Uterus (tissue), 2 donors: ENCODE data around the gene DGKI.

ENCODE experiments used
- POLR2A ChIP-seq, 2 donors: fragments of 450-650 bp; IDR thresholded peaks; one replicate each; pipeline ENCODE4 v1.6.1; 2016; ENCODE audit warnings: antibody characterized with exemption in 2 of 2, mild to moderate bottlenecking in 1 of 2, moderate library complexity in 1 of 2
- TF ChIP-seq, protein P1 (sequence below), 4 experiments: fragments of 200-600 bp in 2 of 4; fragments of 450-650 bp in 2 of 4; sonication (generic) in 2 of 4; IDR thresholded peaks; one replicate each; pipeline ENCODE4 v1.5.1; 2016 to 2019; ENCODE audit warnings: antibody characterized with exemption in 4 of 4, mild to moderate bottlenecking in 2 of 4, moderate library complexity in 1 of 4

- TF ChIP-seq POLR2A (IDR thresholded peaks at IDR 0.05): no peak
- TF ChIP-seq, protein P1, sequence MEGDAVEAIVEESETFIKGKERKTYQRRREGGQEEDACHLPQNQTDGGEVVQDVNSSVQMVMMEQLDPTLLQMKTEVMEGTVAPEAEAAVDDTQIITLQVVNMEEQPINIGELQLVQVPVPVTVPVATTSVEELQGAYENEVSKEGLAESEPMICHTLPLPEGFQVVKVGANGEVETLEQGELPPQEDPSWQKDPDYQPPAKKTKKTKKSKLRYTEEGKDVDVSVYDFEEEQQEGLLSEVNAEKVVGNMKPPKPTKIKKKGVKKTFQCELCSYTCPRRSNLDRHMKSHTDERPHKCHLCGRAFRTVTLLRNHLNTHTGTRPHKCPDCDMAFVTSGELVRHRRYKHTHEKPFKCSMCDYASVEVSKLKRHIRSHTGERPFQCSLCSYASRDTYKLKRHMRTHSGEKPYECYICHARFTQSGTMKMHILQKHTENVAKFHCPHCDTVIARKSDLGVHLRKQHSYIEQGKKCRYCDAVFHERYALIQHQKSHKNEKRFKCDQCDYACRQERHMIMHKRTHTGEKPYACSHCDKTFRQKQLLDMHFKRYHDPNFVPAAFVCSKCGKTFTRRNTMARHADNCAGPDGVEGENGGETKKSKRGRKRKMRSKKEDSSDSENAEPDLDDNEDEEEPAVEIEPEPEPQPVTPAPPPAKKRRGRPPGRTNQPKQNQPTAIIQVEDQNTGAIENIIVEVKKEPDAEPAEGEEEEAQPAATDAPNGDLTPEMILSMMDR (IDR thresholded peaks at IDR 0.05): no peak
Observed at GRCh38 chr7:137731436-137731835, 115.3 kb downstream of the DGKI start.
